Type B pancreatic cell (in vitro differentiated cells): ENCODE measurements around the gene IGF2BP2. TPM values are rescaled to one million over a fixed set of nuclear protein-coding genes. Genes with fewer than 3 reads are reported as not detected.

Experiments
- DNase-seq: peaks from one replicate; pipeline ENCODE4 v3.0.0; 2021; ENCODE audit warnings: mixed read lengths; ENCODE audit not compliant: unreplicated experiment; ENCODE audit errors: extremely low spot score
- H3K27ac Mint-ChIP-seq: 2 replicates; pipeline ENCODE4 v1.8.0; 2021; ENCODE audit warnings: mild to moderate bottlenecking, mixed read lengths
- H3K27me3 Mint-ChIP-seq: 2 replicates; pipeline ENCODE4 v1.8.0; 2021; ENCODE audit warnings: mixed read lengths
- H3K36me3 Mint-ChIP-seq: 2 replicates; pipeline ENCODE4 v1.8.0; 2021; ENCODE audit warnings: mixed read lengths
- H3K4me1 Mint-ChIP-seq: one replicate; pipeline ENCODE4 v1.8.0; 2021; ENCODE audit warnings: mixed read lengths; ENCODE audit not compliant: unreplicated experiment
- H3K4me3 Mint-ChIP-seq: 2 replicates; pipeline ENCODE4 v1.8.0; 2021; ENCODE audit warnings: mild to moderate bottlenecking, mixed read lengths
- H3K9me3 Mint-ChIP-seq: 2 replicates; pipeline ENCODE4 v1.8.0; 2021; ENCODE audit warnings: mixed read lengths
- total RNA-seq: library from RNA; stranded (reverse); gene quantifications from 2 replicates; pipeline ENCODE4 v1.2.1, GENCODE V29; 2021; ENCODE audit warnings: low replicate concordance
- TF ChIP-seq, protein P1 (sequence below): fragments of 200-600 bp; sonication (generic); conservative IDR thresholded peaks from 2 replicates; pipeline ENCODE4 v1.5.0; 2021; ENCODE audit warnings: antibody characterized with exemption, mild to moderate bottlenecking

Gene IGF2BP2
- total RNA-seq, 1 donor from 2014 or later, result 140 TPM

DNA sequence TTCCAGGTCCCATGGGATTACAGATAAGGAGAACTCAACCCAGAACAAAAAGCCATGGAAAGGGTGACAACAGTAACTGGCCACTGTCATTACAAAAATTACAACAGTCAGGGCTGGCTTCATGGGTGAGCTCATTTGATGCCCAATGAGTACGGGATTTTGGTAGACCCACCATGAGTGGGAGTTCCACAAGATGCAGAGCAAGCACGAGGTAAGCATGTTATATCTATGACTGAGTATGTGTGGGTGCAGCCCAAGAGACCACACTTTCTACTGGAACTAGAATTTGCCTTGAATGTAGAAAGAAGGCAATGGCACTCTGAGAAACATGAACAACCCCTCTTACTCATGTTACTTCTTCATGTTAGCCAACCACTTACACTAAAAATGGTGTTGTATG lies 83.3 kb downstream of the IGF2BP2 start:
- H3K36me3 Mint-ChIP-seq, result no peaks in the 10 kb centered on the region
- no peak for DNase-seq
- no peak overlapping the region for H3K4me3 Mint-ChIP-seq
- H3K27me3 Mint-ChIP-seq, result no peaks in the 10 kb centered on the region
- H3K9me3 Mint-ChIP-seq, result no peaks in the 10 kb centered on the region
- TF ChIP-seq, protein P1, sequence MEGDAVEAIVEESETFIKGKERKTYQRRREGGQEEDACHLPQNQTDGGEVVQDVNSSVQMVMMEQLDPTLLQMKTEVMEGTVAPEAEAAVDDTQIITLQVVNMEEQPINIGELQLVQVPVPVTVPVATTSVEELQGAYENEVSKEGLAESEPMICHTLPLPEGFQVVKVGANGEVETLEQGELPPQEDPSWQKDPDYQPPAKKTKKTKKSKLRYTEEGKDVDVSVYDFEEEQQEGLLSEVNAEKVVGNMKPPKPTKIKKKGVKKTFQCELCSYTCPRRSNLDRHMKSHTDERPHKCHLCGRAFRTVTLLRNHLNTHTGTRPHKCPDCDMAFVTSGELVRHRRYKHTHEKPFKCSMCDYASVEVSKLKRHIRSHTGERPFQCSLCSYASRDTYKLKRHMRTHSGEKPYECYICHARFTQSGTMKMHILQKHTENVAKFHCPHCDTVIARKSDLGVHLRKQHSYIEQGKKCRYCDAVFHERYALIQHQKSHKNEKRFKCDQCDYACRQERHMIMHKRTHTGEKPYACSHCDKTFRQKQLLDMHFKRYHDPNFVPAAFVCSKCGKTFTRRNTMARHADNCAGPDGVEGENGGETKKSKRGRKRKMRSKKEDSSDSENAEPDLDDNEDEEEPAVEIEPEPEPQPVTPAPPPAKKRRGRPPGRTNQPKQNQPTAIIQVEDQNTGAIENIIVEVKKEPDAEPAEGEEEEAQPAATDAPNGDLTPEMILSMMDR, result no peak
- no peak overlapping the region for H3K27ac Mint-ChIP-seq
- H3K4me1 Mint-ChIP-seq, result peaks cover 63% of the 10 kb centered on the region

DNA sequence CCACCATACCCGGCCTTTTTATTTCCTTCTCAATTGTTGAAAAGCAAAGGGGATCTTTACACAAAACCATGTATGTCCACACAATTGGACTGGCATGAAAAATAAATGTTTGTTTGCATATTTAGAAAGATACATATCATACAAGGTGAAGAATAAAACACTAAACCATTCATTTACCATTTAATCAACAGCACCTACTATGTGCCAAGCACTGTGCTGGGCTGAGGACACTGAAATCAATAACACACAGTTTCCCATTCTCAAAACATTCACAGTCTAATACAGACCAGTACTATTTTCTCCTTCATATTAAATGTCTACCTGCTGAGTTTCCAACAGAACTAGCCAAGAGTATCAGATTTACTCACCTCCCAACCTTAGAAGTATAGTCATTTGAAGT lies 84.7 kb downstream of the IGF2BP2 start:
- no peaks in the 10 kb centered on the region for H3K9me3 Mint-ChIP-seq
- no peaks in the 10 kb centered on the region for H3K36me3 Mint-ChIP-seq
- TF ChIP-seq, protein P1, result no peak
- H3K4me1 Mint-ChIP-seq, result peaks cover 53% of the 10 kb centered on the region
- H3K27me3 Mint-ChIP-seq, result no peaks in the 10 kb centered on the region
- H3K27ac Mint-ChIP-seq, result no peak overlapping the region
- H3K4me3 Mint-ChIP-seq, result no peak overlapping the region
- DNase-seq, result no peak

DNA sequence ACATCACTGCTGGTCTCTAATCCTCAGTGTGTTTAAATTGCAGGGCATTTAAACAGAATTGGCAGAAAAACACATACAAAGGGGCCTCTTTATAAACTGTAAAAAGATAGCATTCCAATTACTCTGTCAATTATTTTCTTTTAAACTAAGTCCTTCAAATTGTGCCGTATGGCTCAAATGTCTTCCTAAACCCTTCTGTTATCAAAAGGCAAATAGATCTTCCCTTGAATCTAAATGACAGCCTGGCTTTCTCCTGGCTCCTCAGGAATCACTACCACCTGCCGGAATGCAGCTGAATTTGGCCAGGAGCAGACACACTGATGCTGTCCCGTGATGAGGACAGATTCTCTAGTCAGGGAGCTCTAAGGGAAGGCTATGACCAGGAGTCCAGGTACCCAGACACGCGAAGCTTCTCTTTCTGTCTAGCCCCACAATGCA lies 85.6 kb downstream of the IGF2BP2 start:
- H3K4me1 Mint-ChIP-seq, result peaks cover 54% of the 10 kb centered on the region

DNA sequence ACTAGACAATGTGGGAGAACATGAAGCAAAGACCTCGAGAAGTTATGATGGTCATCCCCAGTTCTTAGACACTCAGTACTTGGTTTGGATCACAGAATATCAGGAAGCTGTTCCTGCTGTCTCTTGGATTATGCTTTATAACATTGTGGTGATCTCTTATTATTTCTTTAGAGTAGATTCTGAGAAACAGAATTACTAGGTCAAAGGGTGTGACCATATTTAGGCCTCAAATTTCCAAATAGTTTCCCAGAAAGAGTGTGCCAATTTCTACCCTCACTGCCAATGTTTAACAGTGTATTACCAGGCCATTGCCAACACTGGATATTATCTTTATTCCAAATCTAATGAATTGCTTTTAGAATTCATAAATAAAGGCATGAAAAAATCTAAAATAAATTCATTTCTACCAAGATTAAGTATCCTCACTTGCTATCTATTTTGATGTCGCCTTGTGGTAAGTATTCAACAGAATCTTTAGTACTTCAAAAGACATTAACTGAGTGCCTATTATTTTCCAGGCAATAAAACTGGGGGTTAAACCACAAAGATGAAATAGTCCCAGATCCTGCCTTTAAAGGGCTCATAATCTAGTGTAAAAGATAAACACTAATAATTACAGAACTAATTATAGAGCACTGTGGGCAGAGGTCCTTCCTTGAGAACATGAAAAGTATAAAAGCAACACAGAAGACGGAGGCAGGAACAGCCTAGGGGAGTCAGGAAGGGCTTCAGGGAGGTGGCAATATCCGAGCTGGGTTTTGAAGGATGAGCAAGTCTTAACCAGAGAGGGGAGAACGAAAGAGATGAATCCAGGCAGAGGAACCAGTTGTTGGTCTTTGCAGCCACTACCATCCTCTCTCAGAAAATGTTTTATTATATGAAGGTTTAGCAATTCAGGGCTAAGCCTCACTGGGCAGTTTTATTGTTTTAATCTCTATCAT lies 86.8 kb downstream of the IGF2BP2 start:
- H3K4me3 Mint-ChIP-seq, result no peak overlapping the region
- H3K27me3 Mint-ChIP-seq, result no peaks in the 10 kb centered on the region
- no peaks in the 10 kb centered on the region for H3K9me3 Mint-ChIP-seq
- no peaks in the 10 kb centered on the region for H3K36me3 Mint-ChIP-seq
- H3K27ac Mint-ChIP-seq, result no peak overlapping the region
- H3K4me1 Mint-ChIP-seq, result peaks cover 56% of the 10 kb centered on the region
- TF ChIP-seq, protein P1, result no peak
- DNase-seq, result no peak

More for the DNA sequence above, 85.6 kb downstream of the IGF2BP2 start:
- DNase-seq, result no peak
- Mint-ChIP-seq H3K36me3 (no peaks in the 10 kb centered on the region), H3K4me3 (peak overlapping the region; percentile 8), H3K9me3 (no peaks in the 10 kb centered on the region), H3K27me3 (no peaks in the 10 kb centered on the region), H3K27ac (no peak overlapping the region)
- TF ChIP-seq, protein P1, result no peak

DNA sequence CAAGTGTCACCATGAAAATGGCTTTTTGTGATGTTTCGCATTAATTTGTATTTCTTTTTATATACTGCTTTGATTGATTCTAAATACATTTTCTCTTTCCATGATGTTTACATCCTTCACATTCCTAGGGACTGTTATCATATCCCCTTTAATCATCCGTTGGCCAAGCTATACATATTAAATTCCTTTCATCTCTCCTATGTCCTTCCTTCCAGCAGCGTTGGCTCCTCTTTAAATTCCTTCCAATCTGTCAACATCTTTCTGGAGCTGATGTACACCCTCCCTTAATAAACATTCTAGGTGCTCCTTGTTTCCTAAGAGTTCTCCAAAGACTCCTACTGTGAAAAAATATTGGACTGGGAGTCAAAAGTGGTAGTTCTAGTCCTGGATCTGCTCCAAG lies 87.8 kb downstream of the IGF2BP2 start:
- no peak for DNase-seq
- Mint-ChIP-seq H3K27ac (no peak overlapping the region), H3K9me3 (no peaks in the 10 kb centered on the region), H3K4me1 (peaks cover 66% of the 10 kb centered on the region), H3K4me3 (no peak overlapping the region), H3K36me3 (peaks cover 2% of the 10 kb centered on the region), H3K27me3 (no peaks in the 10 kb centered on the region)
- TF ChIP-seq, protein P1, result no peak
